Stomach smooth muscle (tissue), 2 donors: Measurements from ENCODE around the gene RNFT2.
A peak's percentile ranks its signal among the peaks of the same experiment; 100 is the strongest.
"Not testable (repeated sequence)": the region's sequence is repeated elsewhere in the genome, so short reads cannot be mapped to it uniquely, and the experiment has no call there.

Experiments
- H3K27ac ChIP-seq: one replicate; pipeline ENCODE4 v1.7.0; 2013; ENCODE audit warnings: mild to moderate bottlenecking, low read length, inconsistent platforms
- H3K27me3 ChIP-seq, 2 donors: one replicate each; pipeline ENCODE4 v1.7.0; 2013; ENCODE audit warnings: low read length in 2 of 2; ENCODE audit not compliant: insufficient read depth in 2 of 2, control insufficient read depth in 1 of 2
- H3K36me3 ChIP-seq, 2 donors: one replicate each; pipeline ENCODE4 v1.7.0; 2013; ENCODE audit warnings: low read length in 2 of 2; ENCODE audit not compliant: control insufficient read depth in 2 of 2, insufficient read depth in 2 of 2
- H3K4me1 ChIP-seq: one replicate; pipeline ENCODE4 v1.7.0; 2013; ENCODE audit warnings: low read length; ENCODE audit not compliant: control insufficient read depth, insufficient read depth
- H3K4me3 ChIP-seq, 2 donors: one replicate each; pipeline ENCODE4 v1.7.0; 2013; ENCODE audit warnings: low read length in 2 of 2
- H3K9ac ChIP-seq, 2 donors: one replicate each; pipeline ENCODE4 v1.7.0; 2013; ENCODE audit warnings: low read length in 2 of 2, mild to moderate bottlenecking in 1 of 2
- H3K9me3 ChIP-seq, 2 donors: one replicate each; pipeline ENCODE4 v1.7.0; 2013; ENCODE audit warnings: low read length in 2 of 2; ENCODE audit not compliant: control insufficient read depth in 2 of 2
- donor health status: healthy.
- donor health status: Pancreatic carcinoma.

The RNFT2 gene

DNA sequence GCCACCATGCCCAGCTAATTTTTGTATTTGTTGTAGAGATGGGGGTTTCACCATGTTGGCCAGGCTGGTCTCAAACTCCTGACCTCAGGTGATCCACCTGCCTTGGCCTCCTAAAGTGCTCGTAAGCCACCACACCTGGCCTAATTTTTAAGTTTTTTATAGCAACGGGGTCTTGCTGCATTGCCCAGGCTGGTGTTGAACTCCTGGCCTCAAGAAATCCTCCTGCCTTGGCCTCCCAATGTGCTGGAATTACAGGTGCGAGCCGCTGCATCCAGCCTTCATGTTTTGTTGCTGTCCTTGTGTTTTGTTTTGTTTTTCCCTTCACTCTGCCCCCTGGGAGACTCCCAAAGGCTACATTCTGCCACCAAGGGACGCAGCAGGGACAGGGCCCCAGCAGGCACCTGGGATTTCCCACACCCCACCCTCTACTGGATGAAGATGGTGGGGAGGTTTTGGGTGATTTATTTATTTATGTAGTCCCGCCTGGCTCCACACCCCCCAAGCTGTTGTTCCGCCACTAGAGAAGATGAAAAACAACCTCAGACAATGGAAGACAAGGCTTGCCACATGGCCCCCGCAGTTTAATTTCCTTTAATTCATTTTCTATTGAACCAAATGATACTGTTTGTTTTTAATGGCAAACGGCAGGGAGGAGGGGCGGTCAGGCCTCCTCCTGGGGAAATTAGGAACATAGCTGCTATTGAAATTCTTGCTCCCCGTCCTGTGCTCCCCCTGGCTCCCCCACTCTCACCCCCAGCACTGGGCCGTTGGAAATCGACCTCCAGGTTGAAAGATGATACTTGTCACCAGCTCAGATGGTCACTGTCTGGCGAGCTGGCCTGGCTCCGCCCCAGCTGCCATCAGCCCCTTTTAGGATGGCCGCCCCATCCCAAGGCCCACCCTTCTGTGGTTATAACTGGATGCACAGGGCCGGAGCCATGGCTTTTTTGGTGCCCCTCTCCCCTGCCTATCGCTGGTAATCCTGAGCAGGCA is 70.3 kb downstream of the RNFT2 start:
- Histone ChIP-seq H3K27ac (no peak overlapping the region), H3K36me3 (no peaks in the 10 kb centered on the region), H3K4me1 (no peaks in the 10 kb centered on the region), H3K27me3 (no peaks in the 10 kb centered on the region), H3K9ac (no peak overlapping the region), H3K9me3 (no peaks in the 10 kb centered on the region), H3K4me3 (no peak overlapping the region)

DNA sequence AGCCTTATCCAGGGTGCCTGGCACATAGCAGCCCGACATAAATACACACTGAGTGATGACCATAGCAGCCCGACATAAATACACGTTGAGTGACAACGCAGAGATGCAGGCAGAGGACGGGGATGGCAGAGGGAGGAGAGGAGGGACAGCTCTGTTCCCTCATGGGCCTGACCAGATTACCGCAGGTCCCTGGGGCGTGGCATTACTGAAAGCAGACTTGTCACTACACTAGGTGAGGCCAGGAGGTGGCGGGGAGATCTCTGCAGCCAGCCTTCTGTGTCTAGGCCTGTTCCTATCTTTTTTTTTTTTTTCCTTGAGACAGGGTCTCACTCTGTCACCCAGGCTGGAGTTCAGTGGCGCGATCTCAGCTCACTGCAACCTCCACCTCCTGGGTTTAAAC is 74.1 kb downstream of the RNFT2 start:
- Histone ChIP-seq H3K27me3 (no peaks in the 10 kb centered on the region), H3K4me1 (no peaks in the 10 kb centered on the region), H3K27ac (no peak overlapping the region), H3K9me3 (no peaks in the 10 kb centered on the region), H3K36me3 (no peaks in the 10 kb centered on the region), H3K4me3 (no peak overlapping the region), H3K9ac (no peak overlapping the region)

DNA sequence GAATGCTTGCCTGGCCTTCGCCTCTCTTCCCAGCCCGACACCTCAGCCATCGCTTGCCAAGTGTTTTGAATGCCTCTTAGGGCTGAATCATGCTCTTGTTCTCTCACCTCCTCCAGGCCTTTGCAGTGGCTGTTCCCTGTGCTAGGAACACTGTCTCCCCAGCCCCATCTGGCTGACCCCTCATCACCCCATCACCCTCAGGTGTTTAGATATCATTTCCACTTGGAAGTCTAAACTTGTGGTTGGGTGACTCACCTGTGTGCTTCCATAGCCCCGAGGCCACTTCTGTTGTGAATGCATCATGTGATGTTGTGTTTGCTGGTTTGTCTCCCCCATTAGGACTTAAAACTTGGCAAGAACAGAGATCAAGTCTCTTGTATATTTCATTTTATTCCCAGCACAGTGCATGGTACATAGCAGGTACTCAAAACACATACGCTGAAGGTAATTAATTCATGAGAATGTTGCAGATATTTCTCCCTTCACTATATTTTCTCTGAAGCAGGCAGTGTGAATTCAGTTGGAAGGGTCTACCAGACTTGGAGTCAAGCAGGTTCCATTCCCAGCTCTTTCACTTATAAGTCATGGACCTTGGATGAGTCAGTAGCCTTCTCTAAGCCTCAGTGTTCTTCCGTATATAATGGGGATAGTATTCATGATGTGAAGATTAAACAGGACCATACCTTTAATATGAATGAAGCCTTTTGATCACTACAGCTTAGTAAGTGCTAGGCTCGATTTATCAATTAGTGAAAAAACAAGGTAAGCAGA is 75.3 kb downstream of the RNFT2 start:
- H3K4me1 ChIP-seq = peaks cover 4% of the 10 kb centered on the region
- no peak overlapping the region for H3K9ac ChIP-seq
- no peaks in the 10 kb centered on the region for H3K36me3 ChIP-seq
- H3K9me3 ChIP-seq = no peaks in the 10 kb centered on the region
- H3K4me3 ChIP-seq = no peak overlapping the region
- no peaks in the 10 kb centered on the region for H3K27me3 ChIP-seq
- H3K27ac ChIP-seq = no peak overlapping the region

DNA sequence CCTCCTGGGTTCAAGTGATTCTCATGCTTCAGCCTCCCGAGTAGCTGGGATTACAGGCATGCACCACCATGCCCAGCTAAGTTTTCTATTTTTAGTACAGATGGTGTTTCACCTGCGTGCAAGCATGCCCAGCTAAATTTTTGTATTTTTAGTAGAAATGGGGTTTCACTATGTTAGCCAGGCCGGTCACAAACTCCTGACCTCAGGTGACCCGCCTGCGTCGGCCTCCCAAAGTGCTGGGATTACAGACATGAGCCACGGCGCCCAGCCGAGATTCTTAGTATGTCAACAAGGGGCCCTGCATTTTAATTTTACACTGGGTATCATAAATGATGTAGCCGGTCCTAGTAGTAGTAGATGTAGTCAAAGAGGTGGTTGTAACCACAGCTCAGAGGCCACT is 76.7 kb downstream of the RNFT2 start:
- not testable (repeated sequence) for H3K9me3 ChIP-seq, H3K27me3 ChIP-seq, H3K36me3 ChIP-seq, H3K27ac ChIP-seq, H3K4me1 ChIP-seq, H3K4me3 ChIP-seq, H3K9ac ChIP-seq

DNA sequence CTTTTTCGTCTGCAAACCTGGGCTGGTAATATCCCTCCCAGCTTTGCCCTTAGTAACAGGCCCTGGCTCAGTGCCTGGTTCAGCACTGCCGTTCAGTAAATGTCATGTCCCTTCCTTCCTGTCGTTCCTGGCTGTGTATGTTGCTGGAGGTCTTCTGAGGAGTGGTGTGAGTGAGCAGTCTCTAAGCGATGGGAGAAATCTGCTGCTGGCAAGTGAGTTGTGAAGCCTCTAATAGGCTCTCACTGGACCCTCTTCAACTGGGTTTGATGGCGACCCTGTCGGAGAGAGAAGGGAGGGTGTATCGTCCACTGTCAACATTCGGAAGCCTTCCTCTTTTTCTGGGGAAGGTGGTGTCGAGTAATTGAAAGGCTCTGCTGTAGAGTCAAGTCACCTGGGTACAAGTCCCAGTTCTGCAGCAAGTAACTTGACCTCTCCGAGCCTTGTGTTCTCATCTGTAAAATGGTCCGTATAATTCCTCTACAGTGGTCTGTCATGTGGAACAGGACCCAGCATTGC is 80.3 kb downstream of the RNFT2 start:
- peaks cover 0 to 3% of the 10 kb centered on the region in 2 donors for H3K9me3 ChIP-seq
- H3K9ac ChIP-seq = peak overlapping the region; percentile 100
- H3K36me3 ChIP-seq = no peaks in the 10 kb centered on the region
- H3K4me3 ChIP-seq = peak overlapping the region; percentile 95 to 100
- H3K4me1 ChIP-seq = peaks cover 9% of the 10 kb centered on the region
- H3K27me3 ChIP-seq = no peaks in the 10 kb centered on the region
- H3K27ac ChIP-seq = peak overlapping the region; percentile 96

DNA sequence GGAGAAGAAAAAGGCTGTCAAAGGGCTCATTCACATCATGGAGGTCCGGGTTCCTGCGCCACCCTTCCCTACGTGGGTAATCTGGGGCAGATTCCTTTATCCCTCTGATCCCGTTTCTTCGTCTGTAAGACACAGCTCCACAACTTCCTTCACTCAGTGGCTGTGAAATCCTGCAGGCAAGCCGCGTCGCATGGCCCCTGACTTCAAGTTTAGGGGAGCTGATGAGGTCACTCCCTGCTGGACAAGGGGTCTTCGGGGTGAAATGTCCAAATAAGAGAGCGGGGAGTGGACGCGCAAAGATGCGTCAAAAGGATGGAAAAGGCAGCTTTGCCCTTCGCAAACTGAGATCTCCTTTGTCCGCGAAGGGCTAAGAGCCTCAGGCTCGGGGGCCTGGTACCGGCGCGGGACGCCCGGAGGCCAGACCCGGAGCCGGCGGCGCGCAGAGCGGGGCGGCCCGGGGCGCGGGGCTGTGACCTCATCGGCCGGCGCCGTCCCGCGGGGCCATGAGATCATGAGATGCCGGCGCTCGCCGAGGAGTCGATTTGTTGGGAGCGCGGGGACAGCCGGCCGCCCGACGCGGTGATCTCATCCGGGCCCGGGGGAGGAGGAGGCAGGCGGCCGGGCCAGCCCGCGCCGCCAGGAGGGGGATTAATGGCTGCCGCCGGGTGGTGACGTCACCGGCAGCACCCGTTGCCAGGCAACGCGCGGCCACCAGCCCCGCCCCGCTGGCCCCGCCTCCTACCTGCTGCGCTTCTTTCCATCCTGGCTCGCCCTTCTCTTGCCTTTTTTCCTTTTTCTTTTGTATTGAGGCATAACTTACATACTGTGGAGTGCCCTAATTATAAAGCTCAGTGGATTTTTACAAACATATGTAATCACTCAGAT is 81.1 kb downstream of the RNFT2 start:
- no peaks in the 10 kb centered on the region for H3K36me3 ChIP-seq
- H3K4me1 ChIP-seq = peaks cover 9% of the 10 kb centered on the region
- peak overlapping the region; percentile 100 for H3K9ac ChIP-seq
- H3K27ac ChIP-seq = peak overlapping the region; percentile 96
- no peaks in the 10 kb centered on the region for H3K27me3 ChIP-seq
- H3K4me3 ChIP-seq = peak overlapping the region; percentile 95 to 100
- peaks cover 0 to 3% of the 10 kb centered on the region in 2 donors for H3K9me3 ChIP-seq

DNA sequence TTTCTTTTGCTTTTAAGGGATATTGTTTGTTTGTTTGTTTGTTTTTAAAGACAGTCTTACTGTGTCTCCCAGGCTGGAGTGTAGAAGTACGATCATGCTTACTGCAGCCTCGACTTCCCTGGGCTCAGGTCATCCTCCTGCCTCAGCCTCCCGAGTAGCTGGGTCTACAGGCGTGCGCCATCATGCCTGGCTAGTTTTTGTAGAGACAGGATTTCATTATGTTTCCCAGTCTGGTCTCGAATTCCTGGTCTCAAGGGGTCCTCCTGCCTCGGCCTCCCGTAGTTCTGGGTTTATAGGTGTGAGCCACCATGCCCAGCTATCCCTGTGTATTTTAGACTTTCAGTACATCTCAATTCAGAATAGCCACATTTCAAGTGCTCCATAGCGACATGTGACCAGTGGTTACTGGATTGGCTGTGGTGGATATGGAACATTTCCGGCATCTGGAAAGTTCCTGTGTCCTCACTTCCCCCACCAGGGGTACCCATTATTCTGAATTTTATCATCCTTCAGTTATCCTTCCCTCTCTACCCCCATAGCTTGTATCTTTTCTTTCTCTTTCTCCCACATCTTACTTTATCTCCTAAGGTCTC is 82.0 kb downstream of the RNFT2 start:
- H3K9ac ChIP-seq = no peak overlapping the region
- H3K27ac ChIP-seq = no peak overlapping the region
- peak overlapping the region in 1 of 2 donors; percentile 8 for H3K4me3 ChIP-seq
- H3K27me3 ChIP-seq = no peaks in the 10 kb centered on the region
- H3K36me3 ChIP-seq = no peaks in the 10 kb centered on the region
- peaks cover 3 to 6% of the 10 kb centered on the region in 2 donors for H3K9me3 ChIP-seq
- peaks cover 9% of the 10 kb centered on the region for H3K4me1 ChIP-seq

DNA sequence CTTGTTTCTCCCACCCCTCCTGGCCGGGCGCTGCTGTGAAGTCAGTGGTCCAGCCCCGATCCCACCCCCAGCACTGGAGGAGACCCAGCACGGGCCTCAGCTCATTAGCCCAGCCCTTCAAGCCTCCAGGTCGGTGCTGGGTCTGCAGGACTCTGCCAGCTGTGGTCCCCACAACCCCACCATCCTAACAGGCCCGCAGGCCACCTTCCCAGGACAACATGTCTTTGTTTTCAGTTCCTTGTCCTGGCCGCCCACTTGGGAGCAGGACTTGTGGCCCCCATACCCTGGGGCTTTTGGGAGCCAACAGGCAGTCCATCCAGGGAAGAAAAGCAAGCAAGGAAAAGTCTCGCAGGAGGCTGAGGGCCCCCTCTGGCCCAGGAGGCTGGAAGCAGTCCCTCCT is 83.2 kb downstream of the RNFT2 start:
- peaks cover 9% of the 10 kb centered on the region for H3K4me1 ChIP-seq
- H3K9me3 ChIP-seq = peaks cover 3 to 6% of the 10 kb centered on the region in 2 donors
- H3K27me3 ChIP-seq = no peaks in the 10 kb centered on the region
- H3K4me3 ChIP-seq = no peak overlapping the region
- H3K9ac ChIP-seq = no peak overlapping the region
- H3K36me3 ChIP-seq = no peaks in the 10 kb centered on the region
- H3K27ac ChIP-seq = no peak overlapping the region

DNA sequence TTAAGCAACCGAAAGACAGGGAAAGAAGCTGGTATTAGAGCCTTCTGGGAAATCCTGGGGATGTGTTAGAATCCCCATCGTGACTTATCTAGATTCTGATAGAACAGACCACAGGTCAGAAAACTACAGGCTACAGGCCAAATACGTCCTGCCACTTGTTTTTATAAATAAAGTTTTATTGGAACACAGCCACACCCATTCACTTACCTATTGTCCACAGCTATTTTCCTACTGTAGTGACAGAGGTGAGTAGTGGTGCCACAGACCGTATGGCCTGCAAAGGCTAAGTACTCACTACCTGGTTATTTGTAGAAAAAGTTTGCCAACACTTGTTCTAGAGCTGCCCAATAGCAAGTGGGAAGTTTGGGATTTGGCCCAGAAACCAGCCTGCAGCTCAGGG is 89.3 kb downstream of the RNFT2 start:
- Histone ChIP-seq H3K27me3 (no peaks in the 10 kb centered on the region), H3K9ac (no peak overlapping the region), H3K27ac (no peak overlapping the region), H3K36me3 (no peaks in the 10 kb centered on the region), H3K4me1 (no peaks in the 10 kb centered on the region), H3K9me3 (peaks cover 3 to 4% of the 10 kb centered on the region in 2 donors), H3K4me3 (no peak overlapping the region)

DNA sequence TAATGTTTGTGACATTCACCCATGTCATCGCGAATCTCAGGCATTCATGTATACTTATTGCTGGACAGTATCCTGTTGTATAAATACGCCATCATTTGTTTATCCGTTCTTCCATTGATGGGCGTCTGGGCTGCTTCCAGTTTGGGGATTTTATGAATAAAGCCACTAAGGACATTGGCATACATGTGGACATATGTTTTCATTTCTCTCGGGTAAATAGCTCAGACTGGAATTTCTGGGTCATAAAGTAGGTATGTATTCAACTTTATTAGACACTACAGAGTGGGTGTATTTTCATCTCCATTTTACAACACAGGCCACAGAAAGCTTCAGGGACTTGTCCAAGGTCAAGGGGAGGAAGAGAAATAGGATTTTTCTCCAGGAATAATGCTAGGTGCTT is 94.2 kb downstream of the RNFT2 start:
- no peak overlapping the region for H3K9ac ChIP-seq
- H3K4me1 ChIP-seq = no peaks in the 10 kb centered on the region
- H3K27ac ChIP-seq = no peak overlapping the region
- no peaks in the 10 kb centered on the region for H3K36me3 ChIP-seq
- no peak overlapping the region for H3K4me3 ChIP-seq
- H3K27me3 ChIP-seq = no peaks in the 10 kb centered on the region
- H3K9me3 ChIP-seq = no peaks in the 10 kb centered on the region
